OCI-LY1 (cell line): ENCODE data around the gene BRD4.

Source experiments
- H2AFZ ChIP-seq: fragments of 200-600 bp; sonication (generic), shearing (Covaris generic); 2 replicates; pipeline ENCODE4 v1.6.0; 2014; ENCODE audit warnings: antibody characterized with exemption, mild to moderate bottlenecking, low read length
- H3F3A ChIP-seq: fragments of 200-600 bp; sonication (generic), shearing (Covaris generic); 2 replicates; pipeline ENCODE4 v1.6.0; 2014; ENCODE audit warnings: mild to moderate bottlenecking, antibody characterized with exemption, low read length, moderate library complexity; ENCODE audit not compliant: insufficient read depth
- H3K27ac ChIP-seq: fragments of 200-600 bp; sonication (generic); 2 replicates; pipeline ENCODE4 v1.5.1; 2014; ENCODE audit warnings: low read length, mixed run types, mild to moderate bottlenecking, low read depth; ENCODE audit not compliant: poor library complexity, severe bottlenecking
- H3K27me3 ChIP-seq: fragments of 200-600 bp; sonication (generic); 2 replicates; pipeline ENCODE4 v1.6.0; 2014; ENCODE audit warnings: antibody characterized with exemption, mild to moderate bottlenecking, low read length, moderate library complexity; ENCODE audit not compliant: insufficient read depth
- H3K36me3 ChIP-seq: fragments of 200-600 bp; sonication (generic); 2 replicates; pipeline ENCODE4 v1.6.1; 2014; ENCODE audit warnings: mild to moderate bottlenecking, antibody characterized with exemption, low read length, moderate library complexity, mixed read lengths; ENCODE audit not compliant: insufficient read depth
- H3K4me1 ChIP-seq: fragments of 200-600 bp; sonication (generic); 2 replicates; pipeline ENCODE4 v1.5.1; 2014; ENCODE audit warnings: mild to moderate bottlenecking, low read length, moderate library complexity; ENCODE audit not compliant: insufficient read depth, severe bottlenecking
- H3K4me2 ChIP-seq: fragments of 200-600 bp; sonication (generic), shearing (Covaris generic); 2 replicates; pipeline ENCODE4 v1.6.1; 2014; ENCODE audit warnings: low read length
- H3K4me3 ChIP-seq: fragments of 200-600 bp; sonication (generic); 2 replicates; pipeline ENCODE4 v1.5.1; 2014; ENCODE audit warnings: low read length, low read depth, mild to moderate bottlenecking, mixed read lengths; ENCODE audit not compliant: poor library complexity, severe bottlenecking
- H3K79me2 ChIP-seq: fragments of 200-600 bp; shearing (Covaris generic); 2 replicates; pipeline ENCODE4 v1.6.1; 2016; ENCODE audit warnings: mixed run types, low read length, mixed read lengths; ENCODE audit not compliant: insufficient read depth
- H3K9ac ChIP-seq: fragments of 200-600 bp; sonication (generic), shearing (Covaris generic); 2 replicates; pipeline ENCODE4 v1.6.1; 2014; ENCODE audit warnings: mild to moderate bottlenecking, low read length, mixed read lengths
- H3K9me2 ChIP-seq: fragments of 200-600 bp; sonication (generic), shearing (Covaris generic); 2 replicates; pipeline ENCODE4 v1.6.1; 2014; ENCODE audit warnings: low read depth, mild to moderate bottlenecking, low read length, mixed read lengths
- H3K9me3 ChIP-seq: fragments of 200-600 bp; shearing (Covaris generic); 2 replicates; pipeline ENCODE4 v1.6.1; 2014; ENCODE audit warnings: low read length, mixed read lengths
- H4K20me1 ChIP-seq: fragments of 200-600 bp; sonication (generic), shearing (Covaris generic); 2 replicates; pipeline ENCODE4 v1.6.0; 2016; ENCODE audit warnings: mild to moderate bottlenecking, low read length; ENCODE audit not compliant: insufficient read depth
- EZH2 ChIP-seq: fragments of 200-600 bp; sonication (generic), shearing (Covaris generic); IDR thresholded peaks from 2 replicates; pipeline ENCODE4 v1.8.0; 2017; ENCODE audit warnings: borderline replicate concordance, mixed run types, mild to moderate bottlenecking, antibody characterized with exemption, low read length, moderate library complexity, mixed read lengths
- TF ChIP-seq, protein P1 (sequence below): fragments of 200-600 bp; sonication (generic), shearing (Covaris generic); IDR thresholded peaks from 2 replicates; pipeline ENCODE4 v1.5.1; 2017; ENCODE audit warnings: mild to moderate bottlenecking, antibody characterized with exemption, low read length, moderate library complexity, mixed read lengths

BRD4 gene

DNA sequence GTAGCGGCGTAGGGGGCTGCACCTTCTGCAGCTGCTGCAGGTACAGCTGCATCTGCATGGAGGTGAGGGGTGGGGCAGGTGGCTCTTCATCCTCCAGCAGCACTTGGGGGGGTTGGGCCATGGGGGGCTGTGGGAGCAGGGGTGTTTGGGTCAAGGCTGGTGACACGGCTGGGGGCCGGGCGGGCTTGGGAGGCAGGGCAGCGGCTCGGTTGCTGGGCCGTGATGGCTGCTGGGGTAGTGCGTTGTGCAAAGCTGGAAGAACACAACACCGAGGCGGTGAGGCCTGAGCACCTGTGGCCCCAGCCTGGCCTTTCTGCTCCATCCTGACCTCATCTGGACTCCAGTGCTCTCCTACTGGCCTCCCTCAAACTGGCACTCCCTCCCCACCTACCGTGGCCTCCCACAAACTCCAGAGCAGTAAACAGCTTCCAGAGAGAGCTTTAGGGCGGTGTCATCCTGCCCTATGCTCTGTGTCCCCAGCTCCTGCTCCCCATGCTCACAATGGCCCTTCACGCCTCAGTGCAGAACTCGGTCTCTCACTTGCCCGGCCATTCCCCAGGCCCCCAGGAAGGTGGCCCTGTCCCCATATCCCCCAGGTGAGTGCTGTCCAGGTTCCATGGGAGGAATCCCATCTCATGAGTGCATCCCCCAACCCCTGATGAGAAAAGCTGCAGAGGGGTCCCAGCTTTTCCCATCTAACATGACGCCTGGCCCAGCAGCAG, 88.9 kb downstream of the BRD4 start:
- Histone ChIP-seq H3F3A (no peaks in the 10 kb centered on the region), H3K9me3 (no peaks in the 10 kb centered on the region), H3K9ac (no peak overlapping the region), H3K27me3 (no peaks in the 10 kb centered on the region), H3K9me2 (no peaks in the 10 kb centered on the region), H3K4me3 (no peak overlapping the region), H3K4me2 (no peak overlapping the region), H4K20me1 (no peaks in the 10 kb centered on the region), H2AFZ (no peak overlapping the region), H3K4me1 (no peaks in the 10 kb centered on the region), H3K79me2 (no peaks in the 10 kb centered on the region), H3K36me3 (peaks cover 85% of the 10 kb centered on the region), H3K27ac (no peak overlapping the region)
- TF ChIP-seq, protein P1, sequence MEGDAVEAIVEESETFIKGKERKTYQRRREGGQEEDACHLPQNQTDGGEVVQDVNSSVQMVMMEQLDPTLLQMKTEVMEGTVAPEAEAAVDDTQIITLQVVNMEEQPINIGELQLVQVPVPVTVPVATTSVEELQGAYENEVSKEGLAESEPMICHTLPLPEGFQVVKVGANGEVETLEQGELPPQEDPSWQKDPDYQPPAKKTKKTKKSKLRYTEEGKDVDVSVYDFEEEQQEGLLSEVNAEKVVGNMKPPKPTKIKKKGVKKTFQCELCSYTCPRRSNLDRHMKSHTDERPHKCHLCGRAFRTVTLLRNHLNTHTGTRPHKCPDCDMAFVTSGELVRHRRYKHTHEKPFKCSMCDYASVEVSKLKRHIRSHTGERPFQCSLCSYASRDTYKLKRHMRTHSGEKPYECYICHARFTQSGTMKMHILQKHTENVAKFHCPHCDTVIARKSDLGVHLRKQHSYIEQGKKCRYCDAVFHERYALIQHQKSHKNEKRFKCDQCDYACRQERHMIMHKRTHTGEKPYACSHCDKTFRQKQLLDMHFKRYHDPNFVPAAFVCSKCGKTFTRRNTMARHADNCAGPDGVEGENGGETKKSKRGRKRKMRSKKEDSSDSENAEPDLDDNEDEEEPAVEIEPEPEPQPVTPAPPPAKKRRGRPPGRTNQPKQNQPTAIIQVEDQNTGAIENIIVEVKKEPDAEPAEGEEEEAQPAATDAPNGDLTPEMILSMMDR, result no peak
- TF ChIP-seq EZH2, result no peak

DNA sequence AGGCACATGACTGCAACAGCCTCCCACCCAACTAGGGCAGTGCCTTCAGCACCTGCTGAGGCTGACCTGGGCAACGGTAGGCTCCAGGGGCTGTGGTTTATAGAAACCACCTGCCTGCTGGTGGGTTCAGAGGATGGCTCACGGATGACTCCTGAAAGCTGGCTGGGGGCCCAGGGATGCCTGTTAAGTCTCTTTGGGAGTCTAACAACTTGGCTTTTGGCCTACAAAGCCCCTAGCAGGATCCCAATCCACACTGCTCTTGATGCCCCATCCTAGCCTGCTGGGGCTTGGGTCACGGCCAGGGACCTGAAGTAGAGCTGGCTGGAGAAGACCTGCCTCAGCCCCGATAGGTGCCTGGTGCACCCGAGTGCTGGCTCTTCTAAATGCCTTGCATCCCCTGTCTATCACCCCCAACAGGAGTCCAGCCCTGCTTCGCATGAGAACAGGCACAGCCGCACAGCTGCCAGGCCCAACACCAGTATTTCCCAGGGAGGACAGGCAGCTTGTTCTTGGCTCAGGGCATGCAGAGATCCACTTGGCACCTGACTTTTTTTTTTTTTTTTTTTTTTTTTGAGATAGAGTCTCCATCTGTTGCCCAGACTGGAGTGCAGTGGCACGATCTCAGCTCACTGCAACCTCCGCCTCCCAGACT, 91.0 kb downstream of the BRD4 start:
- TF ChIP-seq, protein P1, result no peak
- TF ChIP-seq EZH2, result no peak
- no peaks in the 10 kb centered on the region for H3F3A ChIP-seq
- H2AFZ ChIP-seq, result no peak overlapping the region
- no peak overlapping the region for H3K4me2 ChIP-seq
- no peak overlapping the region for H3K27ac ChIP-seq
- H3K36me3 ChIP-seq, result peaks cover 81% of the 10 kb centered on the region
- H3K79me2 ChIP-seq, result no peaks in the 10 kb centered on the region
- H3K4me3 ChIP-seq, result no peak overlapping the region
- no peak overlapping the region for H3K9ac ChIP-seq
- H3K9me2 ChIP-seq, result no peaks in the 10 kb centered on the region
- H3K4me1 ChIP-seq, result no peaks in the 10 kb centered on the region
- H3K27me3 ChIP-seq, result no peaks in the 10 kb centered on the region
- no peaks in the 10 kb centered on the region for H3K9me3 ChIP-seq
- no peaks in the 10 kb centered on the region for H4K20me1 ChIP-seq

DNA sequence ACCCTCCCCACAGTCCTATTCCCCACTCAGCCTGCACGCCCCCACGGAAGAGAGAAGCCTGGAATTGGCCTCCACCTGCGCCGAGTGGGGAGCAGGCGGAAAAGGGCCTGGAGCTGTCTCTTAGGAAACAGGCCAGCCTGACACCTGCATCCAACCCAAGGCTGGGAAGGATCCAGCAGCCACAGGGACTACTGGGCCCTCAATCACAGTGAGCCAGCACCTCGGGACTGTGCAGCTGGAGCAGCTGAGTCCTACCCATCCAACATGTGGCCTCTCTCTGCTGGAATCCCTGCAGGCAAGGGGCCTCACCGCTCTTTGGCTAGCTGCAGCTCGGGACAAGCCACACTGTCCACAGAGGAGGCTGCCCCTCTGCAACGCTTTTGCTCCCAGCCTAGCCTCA, 91.8 kb downstream of the BRD4 start:
- no peaks in the 10 kb centered on the region for H4K20me1 ChIP-seq
- no peak overlapping the region for H3K4me2 ChIP-seq
- no peak overlapping the region for H2AFZ ChIP-seq
- no peak overlapping the region for H3K9ac ChIP-seq
- no peaks in the 10 kb centered on the region for H3K27me3 ChIP-seq
- no peaks in the 10 kb centered on the region for H3F3A ChIP-seq
- no peaks in the 10 kb centered on the region for H3K9me2 ChIP-seq
- H3K4me1 ChIP-seq, result no peaks in the 10 kb centered on the region
- TF ChIP-seq EZH2, result no peak
- TF ChIP-seq, protein P1, result no peak
- peaks cover 81% of the 10 kb centered on the region for H3K36me3 ChIP-seq
- H3K79me2 ChIP-seq, result no peaks in the 10 kb centered on the region
- no peak overlapping the region for H3K27ac ChIP-seq
- no peaks in the 10 kb centered on the region for H3K9me3 ChIP-seq
- H3K4me3 ChIP-seq, result no peak overlapping the region
